Right atrium auricular region (tissue), 2 donors: ENCODE results near the gene TGM2. TPM values are rescaled to one million over a fixed set of nuclear protein-coding genes. Genes with fewer than 3 reads are reported as not detected.

Source experiments
- DNase-seq: peaks from one replicate; pipeline ENCODE4 v3.0.0-alpha.2; 2019; ENCODE audit warnings: low spot score
- H3K27ac ChIP-seq, 2 donors: fragments of 200-600 bp; sonication (generic); 1 replicate in 1 of 2; 2 replicates in 1 of 2; pipeline ENCODE4 v1.5.1; 2016 to 2019
- H3K27me3 ChIP-seq, 2 donors: fragments of 200-600 bp; sonication (generic); one replicate each; pipeline versions ENCODE4 v1.5.1 to v1.6.0; 2017 to 2019
- H3K36me3 ChIP-seq: fragments of 200-600 bp; sonication (generic); one replicate; pipeline ENCODE4 v1.5.1; 2016
- H3K4me1 ChIP-seq, 2 donors: fragments of 200-600 bp; sonication (generic); one replicate each; pipeline versions ENCODE4 v1.5.1 to v1.6.0; 2017 to 2019
- H3K4me3 ChIP-seq, 2 donors: fragments of 200-600 bp; sonication (generic); 1 replicate in 1 of 2; 2 replicates in 1 of 2; pipeline ENCODE4 v1.5.1; 2017 to 2019; ENCODE audit warnings: mild to moderate bottlenecking in 1 of 2, moderate library complexity in 1 of 2
- H3K9me3 ChIP-seq, 2 donors: fragments of 200-600 bp; sonication (generic); one replicate each; pipeline ENCODE4 v1.5.1; 2019
- total RNA-seq, 2 donors: library from RNA; depleted of rRNA; stranded (reverse); fragments of >200 nt; gene quantifications; one replicate each; pipeline ENCODE4 v1.1.0, GENCODE V29; 2016
- TF ChIP-seq, protein P1 (sequence below), 2 donors: fragments of 200-600 bp; sonication (generic); IDR thresholded peaks; one replicate each; pipeline ENCODE4 v1.5.1; 2019; ENCODE audit warnings: antibody characterized with exemption in 2 of 2

TGM2 gene
- total RNA-seq, 2 donors from 2014 or later = 680 to 1,303 TPM

GRCh38 chr20:38126932-38127621, 38.0 kb downstream of the TGM2 start:
- no peak for DNase-seq
- no peaks in the 10 kb centered on the region for H3K27me3 ChIP-seq
- H3K4me3 ChIP-seq = no peak overlapping the region
- peaks cover 0 to 43% of the 10 kb centered on the region in 2 donors for H3K4me1 ChIP-seq
- no peaks in the 10 kb centered on the region for H3K9me3 ChIP-seq
- peak overlapping the region; percentile 77 to 86 for H3K27ac ChIP-seq
- peaks cover 29% of the 10 kb centered on the region for H3K36me3 ChIP-seq
- TF ChIP-seq, protein P1, sequence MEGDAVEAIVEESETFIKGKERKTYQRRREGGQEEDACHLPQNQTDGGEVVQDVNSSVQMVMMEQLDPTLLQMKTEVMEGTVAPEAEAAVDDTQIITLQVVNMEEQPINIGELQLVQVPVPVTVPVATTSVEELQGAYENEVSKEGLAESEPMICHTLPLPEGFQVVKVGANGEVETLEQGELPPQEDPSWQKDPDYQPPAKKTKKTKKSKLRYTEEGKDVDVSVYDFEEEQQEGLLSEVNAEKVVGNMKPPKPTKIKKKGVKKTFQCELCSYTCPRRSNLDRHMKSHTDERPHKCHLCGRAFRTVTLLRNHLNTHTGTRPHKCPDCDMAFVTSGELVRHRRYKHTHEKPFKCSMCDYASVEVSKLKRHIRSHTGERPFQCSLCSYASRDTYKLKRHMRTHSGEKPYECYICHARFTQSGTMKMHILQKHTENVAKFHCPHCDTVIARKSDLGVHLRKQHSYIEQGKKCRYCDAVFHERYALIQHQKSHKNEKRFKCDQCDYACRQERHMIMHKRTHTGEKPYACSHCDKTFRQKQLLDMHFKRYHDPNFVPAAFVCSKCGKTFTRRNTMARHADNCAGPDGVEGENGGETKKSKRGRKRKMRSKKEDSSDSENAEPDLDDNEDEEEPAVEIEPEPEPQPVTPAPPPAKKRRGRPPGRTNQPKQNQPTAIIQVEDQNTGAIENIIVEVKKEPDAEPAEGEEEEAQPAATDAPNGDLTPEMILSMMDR (IDR thresholded peaks at IDR 0.05) = no peak

DNA sequence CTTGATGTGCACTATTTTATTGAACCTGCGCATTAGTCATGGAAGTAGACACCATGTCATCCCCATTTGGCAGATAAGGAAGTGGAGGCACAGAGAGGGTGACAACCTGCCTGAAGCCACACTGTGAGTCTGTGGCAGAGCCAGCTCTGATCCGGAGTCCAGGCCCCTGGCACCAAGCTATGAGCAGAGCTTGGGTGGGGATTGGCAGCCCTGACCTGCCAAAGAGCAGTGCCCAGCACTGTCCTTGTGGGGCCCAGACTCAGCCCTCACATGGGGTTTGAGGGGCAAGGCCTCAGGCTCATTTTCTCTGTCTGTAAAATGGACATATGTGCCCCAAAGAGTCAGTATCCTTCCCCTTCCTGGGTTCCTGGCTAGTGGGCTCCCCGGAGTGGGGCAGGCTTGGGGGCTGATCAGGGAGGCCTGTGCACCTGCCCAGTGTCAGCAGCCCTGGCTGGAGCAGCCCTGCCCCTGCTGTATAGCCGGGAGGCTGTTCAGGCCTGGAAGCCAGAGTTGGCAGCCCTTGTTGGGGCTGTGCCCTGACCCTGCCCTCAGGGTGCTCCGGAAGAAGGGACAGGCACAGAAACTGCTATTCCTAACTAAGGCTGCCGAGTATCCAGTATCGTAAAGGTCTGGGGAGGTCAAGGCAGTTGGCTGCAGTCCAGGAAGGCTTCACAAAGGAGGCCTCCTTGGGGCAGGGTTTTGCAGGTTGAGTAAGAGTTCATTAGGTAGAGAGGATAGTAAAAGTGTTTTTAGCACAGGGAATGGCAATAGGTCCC, 38.7 kb downstream of the TGM2 start:
- H3K27ac ChIP-seq = peak overlapping the region; percentile 77 to 86
- peaks cover 22% of the 10 kb centered on the region for H3K36me3 ChIP-seq
- H3K27me3 ChIP-seq = no peaks in the 10 kb centered on the region
- TF ChIP-seq, protein P1 (IDR thresholded peaks at IDR 0.05) = no peak
- peak; percentile 59 for DNase-seq
- no peaks in the 10 kb centered on the region for H3K9me3 ChIP-seq
- H3K4me3 ChIP-seq = no peak overlapping the region
- H3K4me1 ChIP-seq = peaks cover 0 to 43% of the 10 kb centered on the region in 2 donors

GRCh38 chr20:38125157-38126056, 39.7 kb downstream of the TGM2 start:
- peak; percentile 79 for DNase-seq
- TF ChIP-seq, protein P1 (IDR thresholded peaks at IDR 0.05) = peak in 1 of 2 donors; percentile 25
- peaks cover 0 to 43% of the 10 kb centered on the region in 2 donors for H3K4me1 ChIP-seq
- H3K27me3 ChIP-seq = no peaks in the 10 kb centered on the region
- H3K4me3 ChIP-seq = no peak overlapping the region
- H3K36me3 ChIP-seq = peaks cover 12% of the 10 kb centered on the region
- no peaks in the 10 kb centered on the region for H3K9me3 ChIP-seq
- H3K27ac ChIP-seq = peak overlapping the region; percentile 77 to 86

- Histone ChIP-seq H3K9me3 (no peaks in the 10 kb centered on the region), H3K4me3 (no peak overlapping the region), H3K27me3 (no peaks in the 10 kb centered on the region), H3K4me1 (peaks cover 0 to 38% of the 10 kb centered on the region in 2 donors), H3K36me3 (no peaks in the 10 kb centered on the region), H3K27ac (peak overlapping the region; percentile 17 to 54)
- TF ChIP-seq, protein P1 (IDR thresholded peaks at IDR 0.05) = no peak
- peak; percentile 57 for DNase-seq
These were observed 42.0 kb downstream of the TGM2 start for GRCh38 chr20:38123021-38123587.

DNA sequence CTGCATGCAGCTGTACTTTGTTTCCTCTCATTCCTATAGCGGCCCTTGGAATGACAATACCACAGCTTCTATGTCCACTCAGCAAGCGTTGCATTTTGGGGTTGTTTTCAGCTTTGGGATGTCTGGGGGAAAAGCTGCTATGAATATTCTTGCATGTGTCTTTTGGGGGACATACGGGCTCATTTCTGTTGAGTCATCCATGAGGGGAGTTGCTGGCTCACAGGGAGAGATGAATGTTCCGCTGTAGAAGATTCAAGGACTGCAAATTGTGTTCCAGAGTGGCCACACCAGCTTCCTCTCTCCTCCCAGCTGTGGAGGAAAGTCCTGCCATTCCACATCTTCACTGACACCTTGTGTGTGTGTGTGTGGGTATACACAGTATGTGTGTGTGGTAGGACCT, 43.3 kb downstream of the TGM2 start:
- Histone ChIP-seq H3K4me3 (no peak overlapping the region), H3K9me3 (no peaks in the 10 kb centered on the region), H3K27ac (no peak overlapping the region), H3K27me3 (no peaks in the 10 kb centered on the region), H3K36me3 (no peaks in the 10 kb centered on the region), H3K4me1 (peaks cover 0 to 25% of the 10 kb centered on the region in 2 donors)
- DNase-seq = peak; percentile 30
- TF ChIP-seq, protein P1 (IDR thresholded peaks at IDR 0.05) = no peak
